ENCODE data around the gene FSTL4. TPM values are rescaled to one million over a fixed set of nuclear protein-coding genes. Genes with fewer than 3 reads are reported as not detected.

The FSTL4 gene
- total and polyA plus RNA-seq, 2 experiments from 2014 or later, result 1.4 to 2.8 TPM

GRCh38 chr5:133327946-133328401 lies 284.4 kb downstream of the FSTL4 start:
- peaks cover 43% of the 10 kb centered on the region for H3K27me3 Mint-ChIP-seq (ENCODE audit: insufficient read depth, low read depth, poor library complexity)

More at GRCh38 chr5:133327946-133328401, 284.4 kb downstream of the FSTL4 start:
- Histone ChIP-seq H3K4me1 (ENCODE audit: insufficient read depth) (peaks cover 45% of the 10 kb centered on the region), H3K27me3 (ENCODE audit: insufficient read depth) (no peaks in the 10 kb centered on the region), H3K4me3 (no peak overlapping the region), H3K9me2 (ENCODE audit: insufficient read depth) (no peaks in the 10 kb centered on the region), H3F3A (replicated peaks; ENCODE audit: low read depth) (no peaks in the 10 kb centered on the region; the same call in 1 of the 2 replicates), H2AFZ (no peak overlapping the region), H3K36me3 (ENCODE audit: insufficient read depth) (no peaks in the 10 kb centered on the region), H4K20me1 (replicated peaks; ENCODE audit: insufficient read depth) (no peaks in the 10 kb centered on the region), H3K27ac (ENCODE audit: low read depth) (peak overlapping the region; percentile 9; the same call in 1 of the 2 replicates), H3K79me2 (replicated peaks; ENCODE audit: insufficient read depth) (no peaks in the 10 kb centered on the region), H3K4me2 (peak overlapping the region; percentile 23)
- Mint-ChIP-seq H3K27ac (no peak overlapping the region), H3K4me1 (peaks cover 68% of the 10 kb centered on the region), H3K4me3 (no peak overlapping the region; the same call in 2 of the 3 replicates), H3K36me3 (ENCODE audit: low read depth) (no peaks in the 10 kb centered on the region), H3K9me3 (no peaks in the 10 kb centered on the region)
- ATAC-seq, result peak; percentile 71
- peak; percentile 49 for DNase-seq (ENCODE audit: low spot score)
- TF ChIP-seq EZH2phosphoT487 (IDR thresholded peaks at IDR 0.05; ENCODE audit: unreplicated experiment) (no peak), ZNF331 (CRISPR knock-in tag; IDR thresholded peaks at IDR 0.05; ENCODE audit: low read depth) (no peak), STAT1 (IDR thresholded peaks at IDR 0.05; ENCODE audit: unreplicated experiment) (no peak), CREB1 (CRISPR knock-in tag; IDR thresholded peaks at IDR 0.05; ENCODE audit: low read depth) (no peak), ETS1 (IDR thresholded peaks at IDR 0.05) (no peak), EZH2 (IDR thresholded peaks at IDR 0.05; ENCODE audit: low read depth, unreplicated experiment) (no peak), NANOG (IDR thresholded peaks at IDR 0.05; ENCODE audit: borderline replicate concordance) (peak; percentile 74; the same call in 1 of the 2 replicates), JUNB (IDR thresholded peaks at IDR 0.05; ENCODE audit: unreplicated experiment) (no peak), ZNF462 (CRISPR knock-in tag; IDR thresholded peaks at IDR 0.05) (peak; percentile 60)
